HUES64 (cell line): ENCODE measurements around the gene MED25.
"Not testable (repeated sequence)": the region's sequence is repeated elsewhere in the genome, so short reads cannot be mapped to it uniquely, and the experiment has no call there.

Experiments
- H3K27ac ChIP-seq: 2 replicates; pipeline ENCODE4 v1.7.0; 2013; ENCODE audit warnings: low read depth, low read length, inconsistent platforms
- H3K27me3 ChIP-seq: 2 replicates; pipeline ENCODE4 v1.6.1; 2013; ENCODE audit warnings: mild to moderate bottlenecking, low read length; ENCODE audit not compliant: insufficient read depth
- H3K36me3 ChIP-seq: 2 replicates; pipeline ENCODE4 v1.6.1; 2013; ENCODE audit warnings: mild to moderate bottlenecking, low read length; ENCODE audit not compliant: insufficient read depth
- H3K4me1 ChIP-seq: 2 replicates; pipeline ENCODE4 v1.6.1; 2013; ENCODE audit warnings: mild to moderate bottlenecking, low read length, moderate library complexity; ENCODE audit not compliant: insufficient read depth
- H3K4me3 ChIP-seq: 2 replicates; pipeline ENCODE4 v1.5.1; 2013; ENCODE audit warnings: mild to moderate bottlenecking, low read length, moderate library complexity
- H3K9ac ChIP-seq: 2 replicates; pipeline ENCODE4 v1.6.1; 2013; ENCODE audit warnings: mild to moderate bottlenecking, low read depth, low read length
- H3K9me3 ChIP-seq: 2 replicates; pipeline ENCODE4 v1.6.1; 2013; ENCODE audit warnings: low read depth, low read length; ENCODE audit not compliant: insufficient read depth
- WGBS: fragments of 150-250, 120-280 bp; methylation state at CpG from one replicate; pipeline ENCODE4 v1.1.7; 2013; ENCODE audit warnings: missing lambda C conversion rate; 5-methylcytosine and 5-hydroxymethylcytosine counted together

Gene MED25

DNA sequence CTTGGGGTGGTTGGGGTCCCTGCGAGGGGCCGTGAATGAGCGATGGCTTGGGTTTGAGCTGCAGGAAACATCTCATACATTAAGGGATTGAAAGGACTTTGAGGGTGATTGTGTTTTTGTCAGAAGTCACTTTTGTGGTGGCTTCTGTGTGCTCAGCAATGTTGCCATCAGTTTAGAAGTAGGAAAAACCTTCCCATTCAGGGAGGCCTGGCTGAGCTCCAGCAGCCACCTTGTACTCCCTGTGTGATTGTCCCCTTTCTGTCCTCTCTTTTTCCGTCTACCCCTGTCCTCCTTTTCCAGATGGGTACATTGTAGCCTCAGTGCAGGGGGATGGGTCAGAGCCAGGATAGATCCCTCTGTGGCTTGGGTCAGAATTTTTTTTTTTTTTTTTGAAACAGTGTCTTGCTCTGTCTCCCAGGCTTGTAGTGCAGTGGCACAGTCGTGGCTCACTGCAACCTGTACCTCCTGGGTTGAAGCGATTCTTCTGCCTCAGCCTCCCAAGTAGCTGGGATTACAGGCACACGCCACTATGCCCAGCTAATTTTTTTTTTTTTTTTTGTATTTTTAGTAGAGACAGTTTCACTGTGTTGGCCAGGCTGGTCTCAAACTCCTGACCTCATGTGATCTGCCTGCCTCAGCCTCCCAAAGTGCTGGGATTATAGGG lies 1.5 kb downstream of the MED25 start:
- peaks cover 25% of the 10 kb centered on the region for H3K36me3 ChIP-seq
- not testable (repeated sequence) for H3K27ac ChIP-seq, H3K4me1 ChIP-seq, H3K27me3 ChIP-seq, H3K9me3 ChIP-seq
- WGBS: 88% methylated on average over 6 of the region's 7 CpGs
- peak overlapping the region; percentile 99 for H3K4me3 ChIP-seq
- 0 out of 2 replicates have a peak overlapping the region, but pooled peaks have one; percentile 96 for H3K9ac ChIP-seq

GRCh38 chr19:49820125-49820524 lies 2.0 kb downstream of the MED25 start:
- Histone ChIP-seq H3K9me3 (no peaks in the 10 kb centered on the region), H3K27me3 (no peaks in the 10 kb centered on the region), H3K36me3 (peaks cover 25% of the 10 kb centered on the region), H3K27ac (no peak overlapping the region), H3K9ac (no peak overlapping the region), H3K4me1 (no peaks in the 10 kb centered on the region; the same call in 1 of the 2 replicates), H3K4me3 (no peak overlapping the region)
- 87% methylated on average over 10 of the region's 10 CpGs for WGBS

GRCh38 chr19:49823472-49823871 lies 5.4 kb downstream of the MED25 start:
- H3K36me3 ChIP-seq: peaks cover 25% of the 10 kb centered on the region
- WGBS: 86% methylated on average over 12 of the region's 12 CpGs
- no peak overlapping the region for H3K27ac ChIP-seq
- H3K27me3 ChIP-seq: no peaks in the 10 kb centered on the region
- no peak overlapping the region for H3K9ac ChIP-seq
- no peak overlapping the region for H3K4me3 ChIP-seq
- H3K4me1 ChIP-seq: no peaks in the 10 kb centered on the region; the same call in 1 of the 2 replicates
- no peaks in the 10 kb centered on the region for H3K9me3 ChIP-seq

GRCh38 chr19:49824662-49825061 lies 6.6 kb downstream of the MED25 start:
- H3K36me3 ChIP-seq: peaks cover 25% of the 10 kb centered on the region

GRCh38 chr19:49827034-49827433 lies 8.9 kb downstream of the MED25 start:
- Histone ChIP-seq H3K36me3 (peaks cover 27% of the 10 kb centered on the region), H3K9ac (no peak overlapping the region), H3K4me3 (no peak overlapping the region), H3K4me1 (no peaks in the 10 kb centered on the region), H3K27me3 (no peaks in the 10 kb centered on the region), H3K9me3 (no peaks in the 10 kb centered on the region), H3K27ac (no peak overlapping the region)
- 95% methylated on average over 14 of the region's 14 CpGs for WGBS

More at GRCh38 chr19:49824662-49825061, 6.6 kb downstream of the MED25 start:
- H3K27me3 ChIP-seq: no peaks in the 10 kb centered on the region
- no peak overlapping the region for H3K9ac ChIP-seq
- H3K4me1 ChIP-seq: no peaks in the 10 kb centered on the region
- H3K9me3 ChIP-seq: no peaks in the 10 kb centered on the region
- no peak overlapping the region for H3K27ac ChIP-seq
- H3K4me3 ChIP-seq: no peak overlapping the region
- WGBS: 90% methylated on average over 6 of the region's 6 CpGs

DNA sequence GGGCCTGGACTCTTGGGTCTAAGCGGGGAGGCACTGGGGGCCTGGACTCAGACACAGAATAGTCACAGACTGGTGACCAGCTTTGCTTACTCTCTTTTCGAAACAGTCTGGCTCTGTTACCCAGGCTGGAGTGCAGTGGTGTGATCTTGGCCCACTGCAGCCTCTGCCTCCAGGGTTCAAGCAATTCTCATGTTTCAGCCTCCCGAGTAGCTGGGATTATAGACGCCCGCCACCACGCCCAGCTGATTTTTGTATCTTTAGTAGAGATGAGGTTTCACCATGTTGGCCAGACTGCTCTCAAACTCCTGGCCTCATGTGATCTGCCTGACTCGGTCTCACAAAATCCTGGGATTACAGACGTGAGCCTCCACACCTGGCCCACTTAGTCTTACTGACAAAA lies 11.1 kb downstream of the MED25 start:
- H3K36me3 ChIP-seq: peaks cover 32% of the 10 kb centered on the region
- no peak overlapping the region for H3K9ac ChIP-seq
- 91% methylated on average over 8 of the region's 8 CpGs for WGBS
- H3K27me3 ChIP-seq: no peaks in the 10 kb centered on the region
- H3K27ac ChIP-seq: no peak overlapping the region
- no peak overlapping the region for H3K4me3 ChIP-seq
- no peaks in the 10 kb centered on the region for H3K4me1 ChIP-seq
- H3K9me3 ChIP-seq: no peaks in the 10 kb centered on the region

GRCh38 chr19:49829721-49830120 lies 11.6 kb downstream of the MED25 start:
- Histone ChIP-seq H3K9me3 (no peaks in the 10 kb centered on the region), H3K9ac (no peak overlapping the region), H3K36me3 (peaks cover 37% of the 10 kb centered on the region), H3K4me3 (no peak overlapping the region), H3K27ac (no peak overlapping the region), H3K27me3 (no peaks in the 10 kb centered on the region), H3K4me1 (no peaks in the 10 kb centered on the region)
- WGBS: 96% methylated on average over 18 of the region's 18 CpGs

DNA sequence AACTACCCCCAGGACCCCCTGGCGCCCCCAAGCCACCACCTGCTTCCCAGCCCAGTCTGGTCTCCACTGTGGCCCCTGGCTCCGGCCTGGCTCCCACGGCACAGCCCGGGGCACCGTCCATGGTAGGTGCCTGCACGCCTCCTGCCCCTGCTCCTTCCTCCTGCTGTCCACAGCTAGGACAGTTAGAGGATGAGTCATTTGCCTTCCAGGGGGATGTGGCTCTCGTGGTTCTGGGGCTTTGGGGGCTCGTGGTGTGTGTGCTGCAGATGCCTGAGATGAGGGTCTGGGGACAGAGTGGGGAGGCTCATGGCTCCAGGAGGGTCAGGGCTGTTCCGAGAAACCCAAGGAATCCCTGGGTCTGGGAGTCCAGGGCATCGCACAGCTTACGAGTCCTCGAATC lies 12.7 kb downstream of the MED25 start:
- 93% methylated on average over 12 of the region's 12 CpGs for WGBS
- no peaks in the 10 kb centered on the region for H3K4me1 ChIP-seq
- peaks cover 46% of the 10 kb centered on the region for H3K36me3 ChIP-seq

GRCh38 chr19:49831592-49831991 lies 13.5 kb downstream of the MED25 start:
- no peaks in the 10 kb centered on the region for H3K27me3 ChIP-seq
- H3K4me1 ChIP-seq: no peaks in the 10 kb centered on the region
- no peak overlapping the region for H3K9ac ChIP-seq
- H3K27ac ChIP-seq: no peak overlapping the region
- WGBS: 94% methylated on average over 8 of the region's 8 CpGs
- peaks cover 52% of the 10 kb centered on the region for H3K36me3 ChIP-seq
- H3K4me3 ChIP-seq: no peak overlapping the region
- no peaks in the 10 kb centered on the region for H3K9me3 ChIP-seq

More for the DNA sequence above, 12.7 kb downstream of the MED25 start:
- no peaks in the 10 kb centered on the region for H3K27me3 ChIP-seq
- H3K4me3 ChIP-seq: no peak overlapping the region
- no peak overlapping the region for H3K27ac ChIP-seq
- no peaks in the 10 kb centered on the region for H3K9me3 ChIP-seq
- no peak overlapping the region for H3K9ac ChIP-seq

DNA sequence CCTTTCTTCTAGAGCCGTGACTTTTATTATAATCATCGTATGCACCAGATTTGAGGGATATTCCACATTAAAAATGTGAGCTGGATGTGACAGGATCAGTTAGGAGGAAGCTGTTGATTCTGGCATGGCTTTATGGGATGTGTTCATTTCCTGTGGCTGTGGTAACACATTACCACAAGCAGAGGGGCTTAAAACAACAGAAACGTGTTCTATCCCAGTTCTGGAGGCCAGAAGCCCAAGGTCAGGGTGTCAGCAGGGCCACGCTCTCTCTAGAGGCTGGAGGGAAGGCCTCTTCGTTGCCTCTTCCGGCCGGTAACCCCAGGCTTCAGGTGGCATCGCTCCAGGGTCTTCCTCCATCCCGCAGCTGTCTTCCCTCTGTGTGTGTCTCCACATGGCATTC lies 14.5 kb downstream of the MED25 start:
- 91% methylated on average over 9 of the region's 9 CpGs for WGBS
- no peak overlapping the region for H3K4me3 ChIP-seq
- H3K27me3 ChIP-seq: no peaks in the 10 kb centered on the region
- H3K36me3 ChIP-seq: peaks cover 59% of the 10 kb centered on the region
- H3K9me3 ChIP-seq: no peaks in the 10 kb centered on the region
- H3K27ac ChIP-seq: no peak overlapping the region
- no peaks in the 10 kb centered on the region for H3K4me1 ChIP-seq
- no peak overlapping the region for H3K9ac ChIP-seq

DNA sequence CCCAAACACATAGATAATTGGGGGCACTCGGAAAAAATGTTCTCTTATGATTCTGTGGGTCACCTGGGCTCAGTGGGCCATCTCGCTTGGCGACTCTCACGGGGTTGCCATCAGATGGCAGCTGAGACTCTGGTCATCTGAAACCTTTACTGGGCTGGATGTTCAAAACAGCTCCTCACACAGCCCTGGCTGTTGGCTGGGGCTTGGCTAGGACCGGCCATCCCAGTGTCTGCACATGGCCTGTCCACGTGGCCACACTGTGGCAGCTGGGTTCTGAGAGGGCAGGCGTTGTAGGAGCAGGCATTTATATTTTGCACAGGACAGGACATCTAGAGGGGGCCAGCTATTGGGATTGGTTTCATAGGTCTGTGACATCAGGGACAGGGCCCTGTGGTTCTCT lies 15.5 kb downstream of the MED25 start:
- H3K27ac ChIP-seq: no peak overlapping the region
- H3K4me3 ChIP-seq: no peak overlapping the region
- peaks cover 68% of the 10 kb centered on the region for H3K36me3 ChIP-seq
- WGBS: 92% methylated on average over 7 of the region's 7 CpGs
- H3K27me3 ChIP-seq: no peaks in the 10 kb centered on the region
- peak overlapping the region; percentile 26; the same call in 1 of the 2 replicates for H3K9ac ChIP-seq
- H3K4me1 ChIP-seq: no peaks in the 10 kb centered on the region
- H3K9me3 ChIP-seq: no peaks in the 10 kb centered on the region

DNA sequence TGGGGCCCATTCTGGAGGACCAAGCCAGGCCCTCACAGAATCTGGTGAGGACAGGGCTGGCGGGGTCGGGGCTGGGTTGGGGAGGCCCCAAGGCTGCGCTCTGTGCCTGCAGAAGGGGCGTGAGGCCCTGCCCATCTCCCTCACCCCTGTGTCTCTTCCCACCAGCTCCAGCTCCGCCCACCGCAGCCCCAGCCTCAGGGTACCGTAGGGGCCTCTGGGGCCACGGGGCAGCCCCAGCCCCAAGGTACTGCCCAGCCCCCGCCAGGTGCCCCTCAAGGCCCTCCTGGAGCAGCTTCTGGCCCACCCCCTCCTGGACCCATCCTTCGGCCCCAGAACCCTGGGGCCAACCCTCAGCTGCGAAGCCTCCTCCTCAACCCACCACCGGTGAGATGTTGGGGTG lies 17.5 kb downstream of the MED25 start:
- Histone ChIP-seq H3K27ac (no peak overlapping the region), H3K4me3 (no peak overlapping the region), H3K9me3 (no peaks in the 10 kb centered on the region), H3K27me3 (no peaks in the 10 kb centered on the region), H3K4me1 (no peaks in the 10 kb centered on the region), H3K36me3 (peaks cover 85% of the 10 kb centered on the region), H3K9ac (no peak overlapping the region)
- WGBS: 94% methylated on average over 11 of the region's 12 CpGs
